Measurements from ENCODE around the gene FER. TPM values are rescaled to one million over a fixed set of nuclear protein-coding genes. Genes with fewer than 3 reads are reported as not detected.
"Not testable (repeated sequence)": the region's sequence is repeated elsewhere in the genome, so short reads cannot be mapped to it uniquely, and the experiment has no call there.

FER gene
- polyA plus RNA-seq, 1 of the 3 experiments (the other 2 are of a cell fraction), result 1.8 TPM

GRCh38 chr5:109049565-109049964 lies 301.9 kb downstream of the FER start:
- H3K9me2 ChIP-seq, result no peaks in the 10 kb centered on the region
- TF ChIP-seq ELF1 (IDR thresholded peaks at IDR 0.05), result no peak
- TF ChIP-seq CHD2 (IDR thresholded peaks at IDR 0.05; ENCODE audit: low read length, partially characterized antibody), result no peak
- no peak for TF ChIP-seq REST (IDR thresholded peaks at IDR 0.05; ENCODE audit: low read depth, low read length)
- no peak for TF ChIP-seq RCOR1 (IDR thresholded peaks at IDR 0.05; ENCODE audit: low read length)
- no peak for TF ChIP-seq SMC3 (IDR thresholded peaks at IDR 0.05; ENCODE audit: low read depth, low read length)
- no peak for TF ChIP-seq MAX (IDR thresholded peaks at IDR 0.05; ENCODE audit: low read depth)
- no peak for TF ChIP-seq RFX5 (IDR thresholded peaks at IDR 0.05; ENCODE audit: low read length)
- TF ChIP-seq NFIC (IDR thresholded peaks at IDR 0.05; ENCODE audit: borderline replicate concordance), result no peak
- H3K4me2 ChIP-seq, result no peak overlapping the region
- no peak for DNase-seq
- CTCF ChIA-PET, result no interaction called here
- H3K36me3 ChIP-seq (replicated peaks in 1 of 2; ENCODE audit: control insufficient read depth in 1 of 2, insufficient read depth in 2 of 2, low read length in 1 of 2), result peaks cover 3 to 14% of the 10 kb centered on the region in 2 experiments
- peaks cover 4 to 10% of the 10 kb centered on the region in 2 experiments; a peak in 3 of 4 replicates for H3K4me1 ChIP-seq (ENCODE audit: control insufficient read depth in 1 of 2, insufficient read depth in 2 of 2, low read depth in 1 of 2, low read length in 1 of 2)
- H2AFZ ChIP-seq (ENCODE audit: low read depth), result no peak overlapping the region
- POLR2A ChIA-PET, result no interaction called here
- H3K27me3 ChIP-seq (ENCODE audit: insufficient read depth), result no peaks in the 10 kb centered on the region
- H3K79me2 ChIP-seq (ENCODE audit: insufficient read depth), result no peaks in the 10 kb centered on the region
- 90% methylated on average over 1 of the region's 1 CpG for WGBS (ENCODE audit: low lambda C conversion rate)
- H3K9me3 ChIP-seq, result no peaks in the 10 kb centered on the region
- no peak overlapping the region; a peak in 1 of 4 replicates for H3K27ac ChIP-seq (ENCODE audit: low read depth in 2 of 2, low read length in 1 of 2)
- no peak overlapping the region for H3K9ac ChIP-seq
- no peak overlapping the region for H3K4me3 ChIP-seq (ENCODE audit: low read depth in 2 of 2, low read length in 1 of 2)
- H4K20me1 ChIP-seq (ENCODE audit: insufficient read depth), result no peaks in the 10 kb centered on the region
- peaks cover 3% of the 10 kb centered on the region for H3F3A ChIP-seq (replicated peaks; ENCODE audit: insufficient read depth)

- DNase-seq; H3K4me2 ChIP-seq; H4K20me1 ChIP-seq (ENCODE audit: insufficient read depth); H3K9ac ChIP-seq; H3F3A ChIP-seq (replicated peaks; ENCODE audit: insufficient read depth); POLR2A ChIA-PET; H3K79me2 ChIP-seq (ENCODE audit: insufficient read depth); CTCF ChIA-PET; H3K27me3 ChIP-seq (ENCODE audit: insufficient read depth); H3K9me2 ChIP-seq; H3K4me3 ChIP-seq (ENCODE audit: low read depth in 2 of 2, low read length in 1 of 2); H3K9me3 ChIP-seq; H2AFZ ChIP-seq (ENCODE audit: low read depth): not testable (repeated sequence)
- Histone ChIP-seq H3K36me3 (replicated peaks in 1 of 2; ENCODE audit: control insufficient read depth in 1 of 2, insufficient read depth in 2 of 2, low read length in 1 of 2) (peaks cover 3 to 14% of the 10 kb centered on the region in 2 experiments), H3K27ac (ENCODE audit: low read depth in 2 of 2, low read length in 1 of 2) (0 out of 4 replicates have a peak overlapping the region, but pooled peaks of 1 of the 2 experiments have one; percentile 9), H3K4me1 (ENCODE audit: control insufficient read depth in 1 of 2, insufficient read depth in 2 of 2, low read depth in 1 of 2, low read length in 1 of 2) (peaks cover 4 to 10% of the 10 kb centered on the region in 2 experiments; a peak in 3 of 4 replicates)
- 32% methylated on average over 1 of the region's 1 CpG for WGBS (ENCODE audit: low lambda C conversion rate)
These were observed 302.6 kb downstream of the FER start for GRCh38 chr5:109050321-109050720.

- POLR2A ChIA-PET; H3K4me3 ChIP-seq (ENCODE audit: low read depth in 2 of 2, low read length in 1 of 2); H3K27me3 ChIP-seq (ENCODE audit: insufficient read depth); DNase-seq; CTCF ChIA-PET; H3K9ac ChIP-seq; H4K20me1 ChIP-seq (ENCODE audit: insufficient read depth); H3K9me2 ChIP-seq; H3K4me2 ChIP-seq; H3K9me3 ChIP-seq; H3K27ac ChIP-seq (ENCODE audit: low read depth in 2 of 2, low read length in 1 of 2); H3K36me3 ChIP-seq (replicated peaks in 1 of 2; ENCODE audit: control insufficient read depth in 1 of 2, insufficient read depth in 2 of 2, low read length in 1 of 2); H3K79me2 ChIP-seq (ENCODE audit: insufficient read depth); H2AFZ ChIP-seq (ENCODE audit: low read depth): not testable (repeated sequence)
- Histone ChIP-seq H3K4me1 (ENCODE audit: control insufficient read depth in 1 of 2, insufficient read depth in 2 of 2, low read depth in 1 of 2, low read length in 1 of 2) (peaks cover 4 to 10% of the 10 kb centered on the region in 2 experiments; a peak in 3 of 4 replicates), H3F3A (replicated peaks; ENCODE audit: insufficient read depth) (peaks cover 10% of the 10 kb centered on the region)
- 93% methylated on average over 5 of the region's 5 CpGs for WGBS (ENCODE audit: low lambda C conversion rate)
These were observed 304.5 kb downstream of the FER start for GRCh38 chr5:109052216-109052615.
